Peyer's patch (tissue), 4 donors: ENCODE measurements around the gene SCN5A.

Source experiments
- CTCF ChIP-seq, 6 experiments: fragments of 450-650 bp in 4 of 6; fragments of 200-600 bp in 2 of 6; sonication (generic) in 1 of 6; IDR thresholded peaks; one replicate each; pipeline ENCODE4 v1.5.1; 2017 to 2019; ENCODE audit warnings: antibody characterized with exemption in 6 of 6, mild to moderate bottlenecking in 3 of 6, moderate library complexity in 1 of 6
- POLR2A ChIP-seq, 2 donors: fragments of 450-650 bp; IDR thresholded peaks; one replicate each; pipeline ENCODE4 v1.5.1; 2017; ENCODE audit warnings: antibody characterized with exemption in 2 of 2, mild to moderate bottlenecking in 2 of 2, moderate library complexity in 2 of 2

DNA sequence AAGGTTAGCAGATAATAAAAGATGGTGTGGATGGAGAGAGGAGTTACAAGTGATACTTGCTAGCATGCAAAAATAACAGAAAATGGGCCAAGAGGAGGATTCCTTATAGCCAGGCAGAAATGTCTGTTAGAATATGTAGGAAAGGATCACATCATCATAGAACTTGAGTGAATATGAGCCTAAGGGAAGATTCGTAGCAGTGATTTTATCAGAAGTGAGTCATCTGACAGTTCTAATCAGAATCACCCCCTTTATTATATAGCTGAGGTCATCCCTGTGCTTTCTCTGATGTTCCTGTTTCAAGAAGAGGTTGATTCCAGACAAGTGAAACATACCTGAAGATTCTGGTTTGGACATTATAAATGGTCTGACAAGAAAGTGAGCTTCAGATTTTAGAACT, 130.5 kb downstream of the SCN5A start:
- TF ChIP-seq CTCF (IDR thresholded peaks at IDR 0.05): no peak
- no peak for TF ChIP-seq POLR2A (IDR thresholded peaks at IDR 0.05)
